HepG2 (cell line): ENCODE data around the gene EVA1C. TPM values are rescaled to one million over a fixed set of nuclear protein-coding genes. Genes with fewer than 3 reads are reported as not detected.

ENCODE experiments used
- ATAC-seq: fragments of 200-7000 bp; cut with Tn5 transposase; 3 replicates; pipeline ENCODE4 v1.9.1; 2020; ENCODE audit warnings: mild to moderate bottlenecking, moderate library complexity
- Bru-seq: library from RNA; stranded (reverse); fragments of 400-500 nt; gene quantifications from one replicate; lab custom pipeline; 2021; lab: Mats Ljungman, UMichigan
- BruChase-seq, 2 experiments: library from RNA; stranded (reverse); fragments of 400-500 nt; gene quantifications; one replicate each; lab custom pipeline; 2021; lab: Mats Ljungman, UMichigan
- BruUV-seq: library from RNA; stranded (reverse); fragments of 400-500 nt; replicated peaks from 2 replicates; lab custom pipeline; 2021; lab: Mats Ljungman, UMichigan
- CTCF ChIA-PET: fragments of 300-600 bp; formaldehyde crosslinking; extraction: SDS; loops from one replicate; lab custom pipeline; 2021; ENCODE audit warnings: low total read pairs, inconsistent platforms, low intra/inter-chr PET ratio; lab: Yijun Ruan, JAX
- POLR2A ChIA-PET: fragments of 350-600 bp; sonication (Branson Sonifier 250); formaldehyde crosslinking; loops from one replicate; lab custom pipeline; 2020; ENCODE audit warnings: antibody characterized with exemption, inconsistent platforms; lab: Yijun Ruan, JAX
- DNase-seq: peaks from one replicate; pipeline ENCODE4 v3.0.0-alpha.2; 2015; ENCODE audit warnings: low spot score
- FAIRE-seq: peaks from 3 replicates; lab custom pipeline; 2011; peaks lifted over from hg19 to GRCh38; lab: Jason Lieb, UNC
- H2AFZ ChIP-seq: one replicate; pipeline ENCODE4 v1.6.1; 2011; ENCODE audit warnings: low read length, inconsistent platforms
- H3K27ac ChIP-seq: fragments of 300-600 bp; 3 replicates; pipeline ENCODE4 v1.8.0; 2011; ENCODE audit warnings: mixed run types, mild to moderate bottlenecking, mixed read lengths, low read length, inconsistent platforms; ENCODE audit not compliant: insufficient read depth; ENCODE audit errors: extremely low read length
- H3K27me3 ChIP-seq, 2 experiments: fragments of 200-600 bp in 1 of 2; 2 replicates in 1 of 2; 3 replicates in 1 of 2; pipeline versions ENCODE4 v1.6.0 to v1.8.0; 2011; ENCODE audit warnings: low read length in 2 of 2, mild to moderate bottlenecking in 2 of 2, moderate library complexity in 2 of 2, inconsistent platforms in 1 of 2; ENCODE audit not compliant: insufficient read depth in 2 of 2, control insufficient read depth in 1 of 2
- H3K36me3 ChIP-seq, 2 experiments: fragments of 200-600 bp in 1 of 2; replicated peaks in 1 of 2; 2 replicates in 1 of 2; 3 replicates in 1 of 2; pipeline versions ENCODE4 v1.5.1 to v1.8.0; 2011; ENCODE audit warnings: low read length in 2 of 2, inconsistent platforms in 1 of 2; ENCODE audit not compliant: insufficient read depth in 2 of 2, control insufficient read depth in 1 of 2
- H3K4me1 ChIP-seq: 2 replicates; pipeline ENCODE4 v1.5.1; 2012; ENCODE audit warnings: low read length, inconsistent platforms; ENCODE audit not compliant: insufficient read depth
- H3K4me2 ChIP-seq: 2 replicates; pipeline ENCODE4 v1.6.0; 2011; ENCODE audit warnings: low read depth, low read length, inconsistent platforms
- H3K4me3 ChIP-seq, 3 experiments: fragments of 200-600 bp in 1 of 3; sonication (generic), shearing (Covaris generic) in 1 of 3; replicated peaks in 1 of 3; 2 replicates each; pipeline ENCODE4 v1.5.1; 2011 to 2016; ENCODE audit warnings: low read length in 3 of 3, inconsistent platforms in 2 of 3, low read depth in 2 of 3, mild to moderate bottlenecking in 2 of 3, control low read depth in 1 of 3, mixed read lengths in 1 of 3; ENCODE audit not compliant: insufficient read depth in 1 of 3
- H3K79me2 ChIP-seq: one replicate; pipeline ENCODE4 v1.6.1; 2011; ENCODE audit warnings: low read length, inconsistent platforms; ENCODE audit not compliant: insufficient read depth
- H3K9ac ChIP-seq: 2 replicates; pipeline ENCODE4 v1.6.0; 2011; ENCODE audit warnings: mild to moderate bottlenecking, low read depth, low read length, inconsistent platforms; ENCODE audit not compliant: insufficient read depth
- H3K9me3 ChIP-seq: 2 replicates; pipeline ENCODE4 v1.5.1; 2012; ENCODE audit warnings: mild to moderate bottlenecking, low read length
- H4K20me1 ChIP-seq: 2 replicates; pipeline ENCODE4 v1.6.0; 2011; ENCODE audit warnings: inconsistent platforms, mild to moderate bottlenecking, low read length, moderate library complexity; ENCODE audit not compliant: insufficient read depth
- MTA1 ChIP-seq: sonication (generic); formaldehyde crosslinking; IDR thresholded peaks from 2 replicates; pipeline ENCODE4 v1.4.0; 2020; ENCODE audit warnings: missing genetic modification reagents, mild to moderate bottlenecking, borderline replicate concordance
- RFX1 ChIP-seq: fragments of 450-650 bp; IDR thresholded peaks from 2 replicates; pipeline ENCODE4 v1.6.1; 2017
- YEATS4 ChIP-seq: sonication (generic); formaldehyde crosslinking; IDR thresholded peaks from 2 replicates; pipeline ENCODE4 v1.4.0; 2020; ENCODE audit warnings: missing genetic modification reagents, borderline replicate concordance
- ZBTB33 ChIP-seq: sonication (generic); formaldehyde crosslinking; IDR thresholded peaks from 2 replicates; pipeline ENCODE4 v1.4.0; 2020; ENCODE audit warnings: missing genetic modification reagents
- ZBTB38 ChIP-seq: sonication (generic); formaldehyde crosslinking; IDR thresholded peaks from 2 replicates; pipeline ENCODE4 v1.5.1; 2020; ENCODE audit warnings: mild to moderate bottlenecking, missing genetic modification reagents
- ZFP91 ChIP-seq: sonication (generic); formaldehyde crosslinking; IDR thresholded peaks from 2 replicates; pipeline ENCODE4 v1.9.0; 2022; ENCODE audit warnings: missing genetic modification reagents, mild to moderate bottlenecking, borderline replicate concordance
- ZNF251 ChIP-seq: sonication (generic); formaldehyde crosslinking; IDR thresholded peaks from 2 replicates; pipeline ENCODE4 v1.9.0; 2021; ENCODE audit warnings: mild to moderate bottlenecking, missing genetic modification reagents
- ZNF331 ChIP-seq: sonication (generic); formaldehyde crosslinking; IDR thresholded peaks from 2 replicates; pipeline ENCODE4 v1.4.0; 2020; ENCODE audit warnings: missing genetic modification reagents
- ZNF576 ChIP-seq: sonication (generic); formaldehyde crosslinking; IDR thresholded peaks from 2 replicates; pipeline ENCODE4 v1.4.0; 2020; ENCODE audit warnings: mild to moderate bottlenecking, missing genetic modification reagents
- whole genome bisulfite sequencing: methylation state at CpG from one replicate; pipeline ENCODE4 v1.1.6; 2017; ENCODE audit warnings: low lambda C conversion rate; 5-methylcytosine and 5-hydroxymethylcytosine counted together
- in situ Hi-C: cut with HindIII; loops from 2 replicates; pipeline ENCODE4 v1.10.0; 2017; ENCODE audit warnings: low pct_unique_long_range_greater_than_20kb; ENCODE audit not compliant: extremely low pct_ligation_motif_present
- intact Hi-C: fragments of 100-400 bp; cut with micrococcal nuclease; formaldehyde crosslinking; loops from one replicate; pipeline ENCODE4 v1.10.0; 2022; ENCODE audit not compliant: unreplicated experiment
- long read RNA-seq, 2 experiments: library from RNA in 1 of 2; library from polyadenylated mRNA in 1 of 2; stranded (forward) in 1 of 2; unstranded in 1 of 2; transcript quantifications; one replicate each; pipeline ENCODE4 v2.0.0, GENCODE V29; 2019 to 2022
- polyA minus RNA-seq, 3 experiments: library from RNA; depleted of rRNA, polyadenylated mRNA; stranded (reverse); fragments of >200 nt; gene quantifications; 2 replicates each; pipeline ENCODE4 v1.2.3, GENCODE V29; 2011; ENCODE audit warnings: low replicate concordance in 1 of 3
- polyA plus RNA-seq, 8 experiments: library from polyadenylated mRNA; depleted of rRNA in 3 of 8; stranded (reverse) in 7 of 8; unstranded in 1 of 8; fragments of >200 nt; fragmentation: Illumina TruSeq in 4 of 8; extraction: Trizol in 4 of 8; gene quantifications; 2 replicates each; pipeline versions ENCODE4 v1.2.1 to v1.2.3, GENCODE V29; 2011 to 2016; ENCODE audit warnings: low read depth in 4 of 8, missing spikeins in 1 of 8, mixed read lengths in 1 of 8; ENCODE audit not compliant: insufficient read depth in 1 of 8
- total RNA-seq, 5 experiments: library from RNA; depleted of rRNA; stranded (reverse); fragments of >200 nt; fragmentation: Illumina TruSeq; extraction: Trizol; gene quantifications; 2 replicates each; pipeline ENCODE4 v1.2.3, GENCODE V29; 2016; ENCODE audit warnings: low read depth in 1 of 5
- TF ChIP-seq, protein P1 (sequence below): sonication (generic); formaldehyde crosslinking; IDR thresholded peaks from 2 replicates; pipeline ENCODE4 v1.5.0; 2020; ENCODE audit warnings: missing genetic modification reagents

Gene EVA1C
- total RNA-seq (2016; rRNA removed; fragmentation: Illumina TruSeq; extraction: Trizol) (0.29 TPM in 1 of 2 replicates, not detected in the other), polyA plus RNA-seq (2011; rRNA removed) (0.33 and 0.34 TPM in 2 replicates), polyA minus RNA-seq (2011; rRNA and poly(A)+ RNA removed; ENCODE audit: low replicate concordance) (1.4 and 58.2 TPM in 2 replicates), Bru-seq, nascent RNA (percentile 28 among the genes with signal in this experiment), BruChase-seq, experiment 1, labeled RNA remaining after a 6-hour chase (percentile 21 among the genes with signal in this experiment), BruChase-seq, experiment 2, labeled RNA remaining after a 2-hour chase (percentile 24 among the genes with signal in this experiment)
- total RNA-seq (2016; cell fraction: cytosol; rRNA removed; fragmentation: Illumina TruSeq; extraction: Trizol; ENCODE audit: low read depth): not detected in 2 replicates
- not detected in 2 replicates for total RNA-seq (2016; cell fraction: insoluble cytoplasmic fraction; rRNA removed; fragmentation: Illumina TruSeq; extraction: Trizol)
- total RNA-seq (2016; cell fraction: membrane; rRNA removed; fragmentation: Illumina TruSeq; extraction: Trizol): 0.14 TPM in 1 of 2 replicates, not detected in the other
- not detected in 2 replicates for total RNA-seq (2016; cell fraction: nucleus; rRNA removed; fragmentation: Illumina TruSeq; extraction: Trizol)
- 0.40 and 0.54 TPM in 2 replicates for polyA plus RNA-seq (2011; cell fraction: cytosol; rRNA removed)
- 0.12 and 0.55 TPM in 2 replicates for polyA plus RNA-seq (2011; cell fraction: nucleus; rRNA removed)
- polyA plus RNA-seq (2012): 0.67 and 0.79 TPM in 2 replicates
- 0.09 TPM in 1 of 2 replicates, not detected in the other for polyA plus RNA-seq (2016; cell fraction: cytosol; fragmentation: Illumina TruSeq; extraction: Trizol; ENCODE audit: low read depth)
- polyA plus RNA-seq (2016; cell fraction: insoluble cytoplasmic fraction; fragmentation: Illumina TruSeq; extraction: Trizol; ENCODE audit: low read depth): not detected in 2 replicates
- 0.22 TPM in 1 of 2 replicates, not detected in the other for polyA plus RNA-seq (2016; cell fraction: membrane; fragmentation: Illumina TruSeq; extraction: Trizol; ENCODE audit: low read depth)
- polyA plus RNA-seq (2016; cell fraction: nucleus; fragmentation: Illumina TruSeq; extraction: Trizol; ENCODE audit: insufficient read depth, low read depth): not detected in 2 replicates
- not detected in 2 replicates for polyA minus RNA-seq (2011; cell fraction: cytosol; rRNA and poly(A)+ RNA removed)
- polyA minus RNA-seq (2011; cell fraction: nucleus; rRNA and poly(A)+ RNA removed): 0.52 TPM in 1 of 2 replicates, not detected in the other
- long read RNA-seq, experiment 1: 0 reads
- long read RNA-seq, experiment 2, partial matches to known transcripts: 0 of 2 reads
- long read RNA-seq, experiment 2, other reads (novel, unspliced or antisense): 1 of 2 reads

- in situ Hi-C loops: loop anchor here (5.0 kb wide), 1 partner anchor 180 kb away; no protein-coding TSS in a partner anchor
- H3K36me3 ChIP-seq: no peaks in the 10 kb centered on the region
- ChIA-PET POLR2A (interaction anchor here (1.5 kb wide), 1 partner anchor 17 kb away, joined by 3 read pairs; no protein-coding TSS in a partner anchor), CTCF (no interaction called here)
- peaks cover 5 to 31% of the 10 kb centered on the region in 2 experiments for H3K27me3 ChIP-seq
- no peaks in the 10 kb centered on the region for H4K20me1 ChIP-seq
- peak within 1 kb of the TSS; percentile 32 for H3K9ac ChIP-seq
- FAIRE-seq (no peak), ATAC-seq (peak; percentile 89), DNase-seq (no peak)
- H3K27ac ChIP-seq: no peak within 1 kb of the TSS
- no CpG with 5 or more reads among the region's 104 CpGs for WGBS
- peak within 1 kb of the TSS; percentile 49 for H2AFZ ChIP-seq
- H3K79me2 ChIP-seq: no peaks in the 10 kb centered on the region
- H3K4me3 ChIP-seq: peak within 1 kb of the TSS; percentile 21 to 69 (median 53)
- no peaks in the 10 kb centered on the region for H3K9me3 ChIP-seq
- BruUV-seq: no TSS peak
- intact Hi-C loops: loop anchor here (1.0 to 10.0 kb wide), 2 partner anchors 189 to 908 kb away; no protein-coding TSS in a partner anchor
- H3K4me1 ChIP-seq: peaks cover 19% of the 10 kb centered on the region
- peak within 1 kb of the TSS; percentile 84 for H3K4me2 ChIP-seq
- TF ChIP-seq ZNF251 (CRISPR knock-in tag) (no peak), ZBTB33 (no peak), ZNF576 (CRISPR knock-in tag) (no peak), ZNF331 (no peak), RFX1 (no peak), MTA1 (no peak), ZFP91 (CRISPR knock-in tag) (peak; percentile 18; the same call in 1 of the 2 replicates), YEATS4 (CRISPR knock-in tag) (no peak), ZBTB38 (CRISPR knock-in tag) (0 out of 2 replicates have a peak, but pooled peaks have one; percentile 18)
- TF ChIP-seq, protein P1, sequence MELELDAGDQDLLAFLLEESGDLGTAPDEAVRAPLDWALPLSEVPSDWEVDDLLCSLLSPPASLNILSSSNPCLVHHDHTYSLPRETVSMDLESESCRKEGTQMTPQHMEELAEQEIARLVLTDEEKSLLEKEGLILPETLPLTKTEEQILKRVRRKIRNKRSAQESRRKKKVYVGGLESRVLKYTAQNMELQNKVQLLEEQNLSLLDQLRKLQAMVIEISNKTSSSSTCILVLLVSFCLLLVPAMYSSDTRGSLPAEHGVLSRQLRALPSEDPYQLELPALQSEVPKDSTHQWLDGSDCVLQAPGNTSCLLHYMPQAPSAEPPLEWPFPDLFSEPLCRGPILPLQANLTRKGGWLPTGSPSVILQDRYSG (CRISPR knock-in tag): no peak
These were observed at the start of gene EVA1C for GRCh38 chr21:32412162-32413014. Gene EVA1C, plus strand, starts transcription at chr21:32412706. Its CDS starts 148 bp downstream, at chr21:32412854.
